IMR-90 (cell line): ENCODE data around the gene RNF141. TPM values are rescaled to one million over a fixed set of nuclear protein-coding genes. Genes with fewer than 3 reads are reported as not detected.

Experiments used
- ATAC-seq: fragments of 200-7000 bp; cut with Tn5 transposase; 2 replicates; pipeline ENCODE4 v1.9.1; 2020; ENCODE audit warnings: low read depth, mild to moderate bottlenecking, moderate library complexity
- BruUV-seq: library from RNA; stranded (reverse); fragments of 400-500 nt; replicated peaks from 2 replicates; lab custom pipeline; 2021; lab: Mats Ljungman, UMichigan
- CTCF ChIA-PET: fragments of 300-600 bp; formaldehyde crosslinking; extraction: SDS; loops from one replicate; lab custom pipeline; 2021; ENCODE audit warnings: antibody characterized with exemption; lab: Yijun Ruan, JAX
- POLR2A ChIA-PET: fragments of 300-600 bp; sonication (Branson Sonifier 250); formaldehyde crosslinking; loops from one replicate; lab custom pipeline; 2022; ENCODE audit warnings: antibody characterized with exemption; ENCODE audit not compliant: unreplicated experiment; lab: Charles Lee
- DNase-seq: peaks from one replicate; pipeline ENCODE4 v3.0.0; 2013
- H2AFZ ChIP-seq: replicated peaks from 2 replicates; pipeline ENCODE3; 2013; ENCODE audit warnings: low read length, mild to moderate bottlenecking; ENCODE audit not compliant: poor library complexity
- H2AK5ac ChIP-seq: 2 replicates; pipeline ENCODE4 v1.6.1; 2013; ENCODE audit warnings: low read depth, low read length, inconsistent platforms
- H2AK9ac ChIP-seq: replicated peaks from 2 replicates; pipeline ENCODE3; 2013; ENCODE audit warnings: mild to moderate bottlenecking, low read depth, low read length, moderate library complexity; ENCODE audit not compliant: poor library complexity
- H2BK120ac ChIP-seq: 2 replicates; pipeline ENCODE4 v1.6.1; 2013; ENCODE audit warnings: low read depth, low read length, inconsistent platforms
- H2BK15ac ChIP-seq: 3 replicates; pipeline ENCODE4 v1.6.1; 2013; ENCODE audit warnings: low read depth, low read length, inconsistent platforms
- H2BK20ac ChIP-seq: 2 replicates; pipeline ENCODE4 v1.6.1; 2013; ENCODE audit warnings: low read depth, mild to moderate bottlenecking, inconsistent platforms, low read length, moderate library complexity
- H2BK5ac ChIP-seq: 2 replicates; pipeline ENCODE4 v1.6.1; 2013; ENCODE audit warnings: mild to moderate bottlenecking, low read depth, low read length, inconsistent platforms; ENCODE audit not compliant: poor library complexity, severe bottlenecking
- H3K14ac ChIP-seq: replicated peaks from 2 replicates; pipeline ENCODE4 v1.6.1; 2013; ENCODE audit warnings: low read depth, low read length, inconsistent platforms
- H3K18ac ChIP-seq: 2 replicates; pipeline ENCODE4 v1.6.1; 2013; ENCODE audit warnings: low read depth, low read length, control low read depth
- H3K23ac ChIP-seq: 2 replicates; pipeline ENCODE4 v1.6.1; 2013; ENCODE audit warnings: low read depth, low read length, inconsistent platforms
- H3K27ac ChIP-seq: 2 replicates; pipeline ENCODE4 v1.5.1; 2013; ENCODE audit warnings: mild to moderate bottlenecking, control low read depth, low read length; ENCODE audit not compliant: insufficient read depth
- H3K27me3 ChIP-seq: 2 replicates; pipeline ENCODE4 v1.6.1; 2013; ENCODE audit warnings: low read length; ENCODE audit not compliant: control insufficient read depth, insufficient read depth
- H3K36me3 ChIP-seq: 2 replicates; pipeline ENCODE4 v1.6.1; 2013; ENCODE audit warnings: low read length, mixed read lengths; ENCODE audit not compliant: control insufficient read depth, insufficient read depth
- H3K4ac ChIP-seq: 2 replicates; pipeline ENCODE4 v1.6.1; 2013; ENCODE audit warnings: low read depth, low read length, inconsistent platforms
- H3K4me1 ChIP-seq: 2 replicates; pipeline ENCODE4 v1.6.1; 2013; ENCODE audit warnings: low read length, mixed read lengths; ENCODE audit not compliant: control insufficient read depth, insufficient read depth
- H3K4me2 ChIP-seq: 2 replicates; pipeline ENCODE4 v1.6.1; 2013; ENCODE audit warnings: low read depth, mild to moderate bottlenecking, control low read depth, low read length, moderate library complexity
- H3K4me3 ChIP-seq: 2 replicates; pipeline ENCODE4 v1.5.1; 2013; ENCODE audit warnings: low read depth, mild to moderate bottlenecking, control low read depth, low read length, moderate library complexity; ENCODE audit not compliant: insufficient read depth
- H3K56ac ChIP-seq: 2 replicates; pipeline ENCODE4 v1.6.1; 2013; ENCODE audit warnings: low read length, inconsistent platforms; ENCODE audit not compliant: insufficient read depth; ENCODE audit errors: extremely low read depth
- H3K79me1 ChIP-seq, 2 experiments: 2 replicates each; pipeline ENCODE4 v1.6.1; 2013; ENCODE audit warnings: low read length in 2 of 2, inconsistent platforms in 1 of 2, low read depth in 1 of 2
- H3K9ac ChIP-seq: 2 replicates; pipeline ENCODE4 v1.6.1; 2013; ENCODE audit warnings: low read depth, low read length, control low read depth
- H3K9me1 ChIP-seq: 2 replicates; pipeline ENCODE4 v1.6.1; 2013; ENCODE audit warnings: low read length, inconsistent platforms; ENCODE audit not compliant: insufficient read depth
- H3K9me3 ChIP-seq: 2 replicates; pipeline ENCODE4 v1.6.1; 2013; ENCODE audit warnings: low read length; ENCODE audit not compliant: control insufficient read depth, insufficient read depth
- H4K20me1 ChIP-seq: 2 replicates; pipeline ENCODE4 v1.6.1; 2013; ENCODE audit warnings: low read length, inconsistent platforms; ENCODE audit not compliant: insufficient read depth
- H4K5ac ChIP-seq: 2 replicates; pipeline ENCODE4 v1.6.1; 2013; ENCODE audit warnings: mild to moderate bottlenecking, low read depth, low read length, control low read depth
- H4K8ac ChIP-seq, 2 experiments: 2 replicates each; pipeline ENCODE4 v1.6.1; 2013; ENCODE audit warnings: low read depth in 2 of 2, low read length in 2 of 2, control low read depth in 1 of 2, inconsistent platforms in 1 of 2
- H4K91ac ChIP-seq: 2 replicates; pipeline ENCODE4 v1.6.1; 2013; ENCODE audit warnings: low read depth, low read length, inconsistent platforms; ENCODE audit not compliant: insufficient read depth
- BHLHE40 ChIP-seq: fragments of 150-350 bp; IDR thresholded peaks from 2 replicates; pipeline ENCODE4 v1.6.1; 2016; ENCODE audit warnings: mild to moderate bottlenecking, low read depth, low read length
- CEBPB ChIP-seq: IDR thresholded peaks from 2 replicates; pipeline ENCODE4 v1.6.1; 2012; ENCODE audit warnings: low read depth, low read length, improper control_type of control experiment
- FOS ChIP-seq: fragments of 150-350 bp; IDR thresholded peaks from 2 replicates; pipeline ENCODE4 v1.6.1; 2016; ENCODE audit warnings: low read depth, low read length
- MAZ ChIP-seq: IDR thresholded peaks from 2 replicates; pipeline ENCODE4 v1.6.1; 2012; ENCODE audit warnings: low read depth, mild to moderate bottlenecking, low read length, improper control_type of control experiment, moderate library complexity, borderline replicate concordance
- MXI1 ChIP-seq: IDR thresholded peaks from 2 replicates; pipeline ENCODE4 v1.6.1; 2012; ENCODE audit warnings: low read depth, mild to moderate bottlenecking, low read length, moderate library complexity, borderline replicate concordance
- NFE2L2 ChIP-seq: fragments of 150-350 bp; IDR thresholded peaks from 2 replicates; pipeline ENCODE4 v1.6.1; 2016; ENCODE audit warnings: low read depth, mild to moderate bottlenecking, low read length
- POLR2A ChIP-seq: IDR thresholded peaks from 2 replicates; pipeline ENCODE4 v1.6.1; 2012; ENCODE audit warnings: mild to moderate bottlenecking, low read depth, low read length
- RAD21 ChIP-seq: IDR thresholded peaks from 2 replicates; pipeline ENCODE4 v1.6.1; 2012; ENCODE audit warnings: low read length, improper control_type of control experiment
- RCOR1 ChIP-seq: IDR thresholded peaks from 2 replicates; pipeline ENCODE4 v1.6.1; 2012; ENCODE audit warnings: mild to moderate bottlenecking, low read length, improper control_type of control experiment; ENCODE audit not compliant: insufficient replicate concordance
- RFX5 ChIP-seq: IDR thresholded peaks from 2 replicates; pipeline ENCODE4 v1.8.0; 2012; ENCODE audit warnings: low read depth, mild to moderate bottlenecking, low read length, moderate library complexity
- SMC3 ChIP-seq: fragments of 150-350 bp; IDR thresholded peaks from 2 replicates; pipeline ENCODE4 v1.6.1; 2016; ENCODE audit warnings: low read depth, mild to moderate bottlenecking, antibody characterized with exemption, low read length, moderate library complexity
- WGBS, 2 experiments: methylation state at CpG; one replicate each; pipeline versions ENCODE4 v1.1.5 to v1.1.7; 2013; ENCODE audit warnings: missing lambda C conversion rate in 2 of 2; ENCODE audit not compliant: insufficient read length in 1 of 2; ENCODE audit errors: extremely low coverage in 2 of 2; 5-methylcytosine and 5-hydroxymethylcytosine counted together
- dilution Hi-C: fragments of 300-500 bp; cut with HindIII; formaldehyde crosslinking; loops from one replicate; pipeline ENCODE4 v1.14.3; 2018; ENCODE audit warnings: low sequenced_read_pairs; ENCODE audit not compliant: unreplicated experiment
- in situ Hi-C: fragments of 300-500 bp; cut with MboI; formaldehyde crosslinking; loops from 3 replicates; pipeline ENCODE4 v1.14.3; 2019; ENCODE audit warnings: low sequenced_read_pairs, inconsistent platforms, mixed read lengths
- intact Hi-C: fragments of 100-400 bp; cut with micrococcal nuclease; formaldehyde crosslinking; loops from 2 replicates; pipeline ENCODE4 v1.10.0; 2022
- polyA plus RNA-seq, 3 experiments: library from polyadenylated mRNA; depleted of rRNA; stranded (reverse); fragments of >200 nt; gene quantifications; 2 replicates each; pipeline ENCODE4 v1.2.3, GENCODE V29; 2012; ENCODE audit warnings: low replicate concordance in 1 of 3
- total RNA-seq: library from RNA; depleted of rRNA; stranded (reverse); fragments of >200 nt; gene quantifications from 2 replicates; pipeline ENCODE4 v1.2.3, GENCODE V29; 2012
- TF ChIP-seq, protein P1 (sequence below): fragments of 150-350 bp; IDR thresholded peaks from 2 replicates; pipeline ENCODE4 v1.6.1; 2017; ENCODE audit warnings: mild to moderate bottlenecking, antibody characterized with exemption, low read length, low read depth

The RNF141 gene
- total and polyA plus RNA-seq, 2 of the 4 experiments (the other 2 are of a cell fraction), result 13.8 to 18.6 TPM

GRCh38 chr11:10477690-10478046 lies 63.3 kb downstream of the RNF141 start:
- no peak overlapping the region for H4K91ac ChIP-seq
- H2BK15ac ChIP-seq, result no peak overlapping the region
- no peak overlapping the region for H2AK9ac ChIP-seq
- H2BK20ac ChIP-seq, result no peak overlapping the region
- H3K9me3 ChIP-seq, result no peaks in the 10 kb centered on the region
- H2AFZ ChIP-seq, result no peak overlapping the region
- dilution Hi-C loops, result no loop called here
- POLR2A ChIA-PET, result no interaction called here
- no peak overlapping the region for H3K18ac ChIP-seq
- H2BK5ac ChIP-seq, result no peak overlapping the region
- intact Hi-C loops, result no loop called here
- DNase-seq (no peak), ATAC-seq (no peak)
- H3K4ac ChIP-seq, result no peak overlapping the region
- H4K5ac ChIP-seq, result no peak overlapping the region
- no peak overlapping the region for H2BK120ac ChIP-seq
- peaks cover 40% of the 10 kb centered on the region for H3K36me3 ChIP-seq
- in situ Hi-C loops, result no loop called here
- H3K23ac ChIP-seq, result no peak overlapping the region
- H3K4me2 ChIP-seq, result no peak overlapping the region
- no peak overlapping the region for H3K56ac ChIP-seq
- CTCF ChIA-PET, result no interaction called here
- WGBS, 2 experiments, result no CpG with 5 or more reads among the region's 8 CpGs
- H3K79me1 ChIP-seq, result peaks cover 9 to 65% of the 10 kb centered on the region in 2 experiments
- TF ChIP-seq, protein P1, sequence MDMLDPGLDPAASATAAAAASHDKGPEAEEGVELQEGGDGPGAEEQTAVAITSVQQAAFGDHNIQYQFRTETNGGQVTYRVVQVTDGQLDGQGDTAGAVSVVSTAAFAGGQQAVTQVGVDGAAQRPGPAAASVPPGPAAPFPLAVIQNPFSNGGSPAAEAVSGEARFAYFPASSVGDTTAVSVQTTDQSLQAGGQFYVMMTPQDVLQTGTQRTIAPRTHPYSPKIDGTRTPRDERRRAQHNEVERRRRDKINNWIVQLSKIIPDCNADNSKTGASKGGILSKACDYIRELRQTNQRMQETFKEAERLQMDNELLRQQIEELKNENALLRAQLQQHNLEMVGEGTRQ, result no peak
- TF ChIP-seq SMC3, result no peak
- TF ChIP-seq MAZ, result no peak
- TF ChIP-seq CEBPB, result no peak
- TF ChIP-seq RAD21, result no peak
- no peak for TF ChIP-seq NFE2L2
- TF ChIP-seq BHLHE40, result no peak
- TF ChIP-seq POLR2A, result no peak
- TF ChIP-seq FOS, result no peak
- TF ChIP-seq RFX5, result no peak
- TF ChIP-seq RCOR1, result no peak
- no peak for TF ChIP-seq MXI1
- no TSS peak for BruUV-seq
- H3K4me3 ChIP-seq, result no peak overlapping the region
- peaks cover 8% of the 10 kb centered on the region for H3K4me1 ChIP-seq
- H2AK5ac ChIP-seq, result no peak overlapping the region
- peaks cover 21% of the 10 kb centered on the region for H3K9me1 ChIP-seq
- no peaks in the 10 kb centered on the region for H3K27me3 ChIP-seq
- H3K14ac ChIP-seq, result no peak overlapping the region
- no peak overlapping the region for H4K8ac ChIP-seq
- peaks cover 23% of the 10 kb centered on the region for H4K20me1 ChIP-seq
- no peak overlapping the region for H3K9ac ChIP-seq
- no peak overlapping the region for H3K27ac ChIP-seq
